ENCODE results near the gene OSMR. TPM values are rescaled to one million over a fixed set of nuclear protein-coding genes. Genes with fewer than 3 reads are reported as not detected.

The OSMR gene
- polyA plus RNA-seq, 2 of the 4 experiments (the other 2 are of a cell fraction) = 58.5 to 92.4 TPM

- no peak overlapping the region for H3K27ac ChIP-seq
- WGBS (ENCODE audit: missing lambda C conversion rate) = 73% methylated on average over 13 of the region's 13 CpGs
- POLR2A ChIA-PET = no interaction called here
- FAIRE-seq (no peak), DNase-seq (ENCODE audit: low read depth in 1 of 2, low spot score in 1 of 2) (no peak), ATAC-seq (no peak)
- TF ChIP-seq POLR2A (IDR thresholded peaks at IDR 0.05; ENCODE audit: low read length) (no peak), FOSL2 (IDR thresholded peaks at IDR 0.05) (no peak), FOSL2 (CRISPR knock-in tag; IDR thresholded peaks at IDR 0.05) (no peak), JUN (IDR thresholded peaks at IDR 0.05) (no peak), ZNF302 (CRISPR knock-in tag; IDR thresholded peaks at IDR 0.05) (no peak), CHD2 (IDR thresholded peaks at IDR 0.05; ENCODE audit: low read length, partially characterized antibody) (no peak), E2F6 (IDR thresholded peaks at IDR 0.05; ENCODE audit: borderline replicate concordance, low read depth) (no peak), RFX5 (IDR thresholded peaks at IDR 0.05) (no peak), EP300 (IDR thresholded peaks at IDR 0.05) (no peak), NFE2L2 (conservative IDR thresholded peaks at IDR 0.05; ENCODE audit: low read length) (no peak), RCOR1 (IDR thresholded peaks at IDR 0.05; ENCODE audit: low read depth, low read length) (no peak), SMC3 (IDR thresholded peaks at IDR 0.05) (no peak), HOXA7 (CRISPR knock-in tag; IDR thresholded peaks at IDR 0.05) (no peak), CTCF (IDR thresholded peaks at IDR 0.05) (no peak), REST (IDR thresholded peaks at IDR 0.05) (no peak), JUNB (IDR thresholded peaks at IDR 0.05) (no peak), SREBF2 (IDR thresholded peaks at IDR 0.05) (no peak), ZSCAN20 (CRISPR knock-in tag; IDR thresholded peaks at IDR 0.05) (no peak), CBX2 (IDR thresholded peaks at IDR 0.05; ENCODE audit: borderline replicate concordance, low read depth) (no peak), CBX8 (IDR thresholded peaks at IDR 0.05) (no peak), TP53 (CRISPR knock-in tag; IDR thresholded peaks at IDR 0.05) (no peak)
- CTCF ChIA-PET = interaction anchor here (1.4 to 8.7 kb wide), 4 partner anchors 9 to 358 kb away, joined by 4 to 66 read pairs (median 16); no protein-coding TSS in a partner anchor
- no peak overlapping the region for H3K4me3 ChIP-seq
- no peak overlapping the region for H3K4me2 ChIP-seq
- H3K4me1 ChIP-seq = no peaks in the 10 kb centered on the region
- no peaks in the 10 kb centered on the region for H3K9me3 ChIP-seq
Observed at GRCh38 chr5:38799556-38800377, 46.0 kb upstream of the OSMR start.

- no peak for ATAC-seq
- WGBS (ENCODE audit: missing lambda C conversion rate) = 65% methylated on average over 3 of the region's 3 CpGs
- no peaks in the 10 kb centered on the region for H3K9me3 ChIP-seq
- no peak overlapping the region for H3K27ac ChIP-seq
- H3K4me1 ChIP-seq = no peaks in the 10 kb centered on the region
- no peak overlapping the region for H3K4me2 ChIP-seq
- POLR2A ChIA-PET = no interaction called here
- no peak overlapping the region for H3K4me3 ChIP-seq
- TF ChIP-seq ELK1 (IDR thresholded peaks at IDR 0.05; ENCODE audit: low read depth, low read length) (no peak), NPAS2 (CRISPR knock-in tag; IDR thresholded peaks at IDR 0.05; ENCODE audit: borderline replicate concordance) (no peak), REST (IDR thresholded peaks at IDR 0.05) (no peak), ZC3H11A (IDR thresholded peaks at IDR 0.05) (no peak), POLR2A (IDR thresholded peaks at IDR 0.05; ENCODE audit: low read length) (no peak), POLR2AphosphoS2 (conservative IDR thresholded peaks at IDR 0.05; ENCODE audit: low read length) (no peak)
- no peak for DNase-seq (ENCODE audit: low read depth in 1 of 2, low spot score in 1 of 2)
- CTCF ChIA-PET = interaction anchor here (0.6 to 8.7 kb wide), 4 partner anchors 9 to 1550 kb away, joined by 3 to 66 read pairs (median 14); no protein-coding TSS in a partner anchor
- FAIRE-seq = no peak
Observed at GRCh38 chr5:38800515-38800914, 45.3 kb upstream of the OSMR start.

All from A549 (cell line).